HepG2 (cell line): ENCODE measurements around the gene MAN2A1. TPM values are rescaled to one million over a fixed set of nuclear protein-coding genes. Genes with fewer than 3 reads are reported as not detected.

Experiments
- AGO2 ChIP-seq: fragments of 200-400 bp; formaldehyde crosslinking; optimal IDR thresholded peaks from 2 replicates; pipeline ENCODE3; 2017; ENCODE audit warnings: mild to moderate bottlenecking, low read depth, low read length, moderate library complexity
- MEF2D ChIP-seq: sonication (generic); formaldehyde crosslinking; IDR thresholded peaks from 2 replicates; pipeline ENCODE4 v1.5.1; 2020; ENCODE audit warnings: mild to moderate bottlenecking, missing genetic modification reagents
- NR2F2 ChIP-seq: IDR thresholded peaks from 2 replicates; pipeline ENCODE4 v1.6.1; 2012; ENCODE audit warnings: low read depth, inconsistent platforms, borderline replicate concordance
- polyA plus RNA-seq, 8 experiments: library from polyadenylated mRNA; depleted of rRNA in 3 of 8; stranded (reverse) in 7 of 8; unstranded in 1 of 8; fragments of >200 nt; fragmentation: Illumina TruSeq in 4 of 8; extraction: Trizol in 4 of 8; gene quantifications; 2 replicates each; pipeline versions ENCODE4 v1.2.1 to v1.2.3, GENCODE V29; 2011 to 2016; ENCODE audit warnings: low read depth in 4 of 8, missing spikeins in 1 of 8, mixed read lengths in 1 of 8; ENCODE audit not compliant: insufficient read depth in 1 of 8
- total RNA-seq, 5 experiments: library from RNA; depleted of rRNA; stranded (reverse); fragments of >200 nt; fragmentation: Illumina TruSeq; extraction: Trizol; gene quantifications; 2 replicates each; pipeline ENCODE4 v1.2.3, GENCODE V29; 2016; ENCODE audit warnings: low read depth in 1 of 5
- TF ChIP-seq, protein P1 (sequence below): sonication (generic); formaldehyde crosslinking; IDR thresholded peaks from 2 replicates; pipeline ENCODE4 v1.5.0; 2020; ENCODE audit warnings: mild to moderate bottlenecking, missing genetic modification reagents, borderline replicate concordance

Gene MAN2A1
- total and polyA plus RNA-seq, 2 of the 13 experiments (the other 11 are each of a cell fraction or from before 2014, with no cell fraction given), result 56.2 to 80.5 TPM

DNA sequence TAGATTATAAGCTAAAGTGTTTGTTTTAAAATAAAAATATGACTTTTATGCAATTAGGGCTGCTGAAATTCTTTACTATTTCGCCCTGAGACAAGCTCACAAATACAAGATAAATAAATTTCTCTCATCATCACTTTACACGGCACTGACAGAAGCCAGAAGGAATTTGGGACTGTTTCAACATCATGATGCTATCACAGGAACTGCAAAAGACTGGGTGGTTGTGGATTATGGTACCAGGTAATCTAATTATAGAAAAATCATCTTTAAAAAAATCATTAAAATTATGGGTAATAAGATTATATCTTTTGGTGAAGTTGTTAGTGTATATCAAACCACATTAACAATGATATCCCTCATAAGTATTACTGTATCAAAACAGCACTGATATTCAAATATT, 95.0 kb downstream of the MAN2A1 start (continued):
- TF ChIP-seq, protein P1, sequence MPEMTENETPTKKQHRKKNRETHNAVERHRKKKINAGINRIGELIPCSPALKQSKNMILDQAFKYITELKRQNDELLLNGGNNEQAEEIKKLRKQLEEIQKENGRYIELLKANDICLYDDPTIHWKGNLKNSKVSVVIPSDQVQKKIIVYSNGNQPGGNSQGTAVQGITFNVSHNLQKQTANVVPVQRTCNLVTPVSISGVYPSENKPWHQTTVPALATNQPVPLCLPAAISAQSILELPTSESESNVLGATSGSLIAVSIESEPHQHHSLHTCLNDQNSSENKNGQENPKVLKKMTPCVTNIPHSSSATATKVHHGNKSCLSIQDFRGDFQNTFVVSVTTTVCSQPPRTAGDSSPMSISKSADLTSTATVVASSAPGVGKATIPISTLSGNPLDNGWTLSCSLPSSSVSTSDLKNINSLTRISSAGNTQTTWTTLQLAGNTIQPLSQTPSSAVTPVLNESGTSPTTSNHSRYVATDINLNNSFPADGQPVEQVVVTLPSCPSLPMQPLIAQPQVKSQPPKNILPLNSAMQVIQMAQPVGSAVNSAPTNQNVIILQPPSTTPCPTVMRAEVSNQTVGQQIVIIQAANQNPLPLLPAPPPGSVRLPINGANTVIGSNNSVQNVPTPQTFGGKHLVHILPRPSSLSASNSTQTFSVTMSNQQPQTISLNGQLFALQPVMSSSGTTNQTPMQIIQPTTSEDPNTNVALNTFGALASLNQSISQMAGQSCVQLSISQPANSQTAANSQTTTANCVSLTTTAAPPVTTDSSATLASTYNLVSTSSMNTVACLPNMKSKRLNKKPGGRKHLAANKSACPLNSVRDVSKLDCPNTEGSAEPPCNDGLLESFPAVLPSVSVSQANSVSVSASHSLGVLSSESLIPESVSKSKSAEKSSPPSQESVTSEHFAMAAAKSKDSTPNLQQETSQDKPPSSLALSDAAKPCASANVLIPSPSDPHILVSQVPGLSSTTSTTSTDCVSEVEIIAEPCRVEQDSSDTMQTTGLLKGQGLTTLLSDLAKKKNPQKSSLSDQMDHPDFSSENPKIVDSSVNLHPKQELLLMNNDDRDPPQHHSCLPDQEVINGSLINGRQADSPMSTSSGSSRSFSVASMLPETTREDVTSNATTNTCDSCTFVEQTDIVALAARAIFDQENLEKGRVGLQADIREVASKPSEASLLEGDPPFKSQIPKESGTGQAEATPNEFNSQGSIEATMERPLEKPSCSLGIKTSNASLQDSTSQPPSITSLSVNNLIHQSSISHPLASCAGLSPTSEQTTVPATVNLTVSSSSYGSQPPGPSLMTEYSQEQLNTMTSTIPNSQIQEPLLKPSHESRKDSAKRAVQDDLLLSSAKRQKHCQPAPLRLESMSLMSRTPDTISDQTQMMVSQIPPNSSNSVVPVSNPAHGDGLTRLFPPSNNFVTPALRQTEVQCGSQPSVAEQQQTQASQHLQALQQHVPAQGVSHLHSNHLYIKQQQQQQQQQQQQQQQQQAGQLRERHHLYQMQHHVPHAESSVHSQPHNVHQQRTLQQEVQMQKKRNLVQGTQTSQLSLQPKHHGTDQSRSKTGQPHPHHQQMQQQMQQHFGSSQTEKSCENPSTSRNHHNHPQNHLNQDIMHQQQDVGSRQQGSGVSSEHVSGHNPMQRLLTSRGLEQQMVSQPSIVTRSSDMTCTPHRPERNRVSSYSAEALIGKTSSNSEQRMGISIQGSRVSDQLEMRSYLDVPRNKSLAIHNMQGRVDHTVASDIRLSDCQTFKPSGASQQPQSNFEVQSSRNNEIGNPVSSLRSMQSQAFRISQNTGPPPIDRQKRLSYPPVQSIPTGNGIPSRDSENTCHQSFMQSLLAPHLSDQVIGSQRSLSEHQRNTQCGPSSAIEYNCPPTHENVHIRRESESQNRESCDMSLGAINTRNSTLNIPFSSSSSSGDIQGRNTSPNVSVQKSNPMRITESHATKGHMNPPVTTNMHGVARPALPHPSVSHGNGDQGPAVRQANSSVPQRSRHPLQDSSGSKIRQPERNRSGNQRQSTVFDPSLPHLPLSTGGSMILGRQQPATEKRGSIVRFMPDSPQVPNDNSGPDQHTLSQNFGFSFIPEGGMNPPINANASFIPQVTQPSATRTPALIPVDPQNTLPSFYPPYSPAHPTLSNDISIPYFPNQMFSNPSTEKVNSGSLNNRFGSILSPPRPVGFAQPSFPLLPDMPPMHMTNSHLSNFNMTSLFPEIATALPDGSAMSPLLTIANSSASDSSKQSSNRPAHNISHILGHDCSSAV (CRISPR knock-in tag), result no peak
- TF ChIP-seq AGO2, result no peak
- no peak for TF ChIP-seq MEF2D
- no peak for TF ChIP-seq NR2F2
